NCI-H446 treated with DMSO at 0.1 percent for 48 hours (cell line): Measurements from ENCODE around the gene ARHGAP27.

ENCODE experiments used
- DNase-seq: peaks from one replicate; lab custom pipeline; 2025; lab: John Stamatoyannopoulos, UW

Gene ARHGAP27

DNA sequence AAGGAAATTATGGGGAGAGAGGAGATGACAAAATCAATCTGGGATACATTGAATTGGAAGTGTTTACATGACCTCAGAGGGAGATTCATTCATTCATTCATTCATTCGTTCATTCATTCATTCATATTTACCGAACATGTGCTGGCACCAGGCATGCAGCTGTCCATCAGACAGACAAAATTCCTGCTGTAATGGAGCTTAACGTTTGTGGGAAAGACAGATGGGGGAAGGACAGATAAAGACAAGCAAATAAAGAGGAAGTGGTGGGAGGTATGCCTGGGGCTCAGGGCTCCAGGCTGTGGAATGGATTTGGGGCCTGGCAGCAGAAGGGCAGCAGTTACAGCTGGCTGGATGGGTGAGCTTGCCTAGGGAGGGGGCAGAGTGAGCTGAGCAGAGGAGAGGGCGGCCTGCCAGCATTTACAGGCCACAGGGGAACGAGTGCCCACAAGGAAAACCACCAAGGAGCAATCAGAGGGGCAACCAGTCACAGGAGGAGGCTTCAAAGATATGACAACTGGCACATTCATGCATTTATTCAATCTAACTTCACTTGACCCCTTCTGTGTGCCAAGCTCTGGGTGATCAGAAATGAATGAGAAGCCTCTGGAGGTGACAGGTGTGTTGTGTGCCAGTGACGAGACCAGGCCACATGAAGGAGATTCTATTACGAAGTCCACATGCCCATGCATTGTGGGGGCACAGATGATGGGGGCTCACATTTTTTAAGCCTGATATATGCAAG, 48.5 kb downstream of the ARHGAP27 start:
- no peak for DNase-seq

DNA sequence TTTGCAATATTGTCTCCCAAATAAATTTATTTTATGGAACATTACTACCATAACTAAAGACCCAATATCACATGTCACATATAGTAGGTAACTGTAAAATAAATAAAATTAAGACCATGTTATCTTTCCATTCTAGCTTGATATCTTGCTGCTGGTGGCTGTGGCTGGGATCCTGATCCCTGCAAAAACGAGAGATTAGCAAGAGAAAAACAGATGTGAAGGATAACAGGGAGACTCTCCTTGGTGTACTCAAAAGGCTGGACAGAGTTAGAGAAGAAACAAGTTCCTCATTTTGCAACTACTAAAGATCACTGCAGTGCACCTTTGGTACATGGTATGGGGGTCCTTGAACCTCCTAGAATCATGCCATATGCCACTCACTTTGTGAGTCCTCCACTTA, 49.7 kb downstream of the ARHGAP27 start:
- no peak for DNase-seq

DNA sequence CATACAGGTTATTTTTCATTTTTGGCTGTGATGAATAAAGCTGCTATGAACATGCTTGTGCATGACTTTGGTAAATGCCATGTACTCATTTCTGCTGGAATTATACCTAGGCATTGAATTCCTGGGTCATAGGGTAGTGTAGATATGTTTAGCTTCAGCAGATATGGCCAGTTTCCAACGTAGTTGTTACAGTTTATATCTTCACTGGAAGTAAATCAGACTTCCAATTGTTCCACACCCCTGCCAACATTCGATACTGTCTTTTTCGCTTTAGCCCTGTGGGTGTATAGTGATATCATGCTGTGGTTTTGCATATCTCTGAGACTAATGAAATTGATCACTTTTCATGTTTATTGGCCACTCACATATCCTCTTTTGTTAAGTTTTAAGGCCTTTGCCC, 50.4 kb downstream of the ARHGAP27 start:
- no peak for DNase-seq

DNA sequence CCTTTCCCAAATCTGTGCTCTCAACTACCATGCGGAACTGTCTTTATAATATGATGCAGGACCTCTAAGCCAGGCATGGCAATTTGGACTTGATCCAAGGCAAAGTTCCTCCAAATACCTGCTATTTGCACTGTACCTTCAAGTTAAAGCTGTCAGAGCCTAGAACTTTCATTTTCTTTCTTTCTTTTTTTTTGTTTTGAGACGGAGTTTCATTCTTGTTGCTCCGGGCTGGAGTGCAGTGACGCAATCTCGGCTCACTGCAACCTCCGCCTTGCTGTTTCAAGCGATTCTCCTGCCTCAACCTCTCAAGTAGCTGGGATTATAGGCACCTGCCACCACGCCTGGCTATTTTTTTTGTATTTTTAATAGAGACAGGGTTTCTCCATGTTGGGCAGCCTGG, 51.7 kb downstream of the ARHGAP27 start:
- DNase-seq: no peak

DNA sequence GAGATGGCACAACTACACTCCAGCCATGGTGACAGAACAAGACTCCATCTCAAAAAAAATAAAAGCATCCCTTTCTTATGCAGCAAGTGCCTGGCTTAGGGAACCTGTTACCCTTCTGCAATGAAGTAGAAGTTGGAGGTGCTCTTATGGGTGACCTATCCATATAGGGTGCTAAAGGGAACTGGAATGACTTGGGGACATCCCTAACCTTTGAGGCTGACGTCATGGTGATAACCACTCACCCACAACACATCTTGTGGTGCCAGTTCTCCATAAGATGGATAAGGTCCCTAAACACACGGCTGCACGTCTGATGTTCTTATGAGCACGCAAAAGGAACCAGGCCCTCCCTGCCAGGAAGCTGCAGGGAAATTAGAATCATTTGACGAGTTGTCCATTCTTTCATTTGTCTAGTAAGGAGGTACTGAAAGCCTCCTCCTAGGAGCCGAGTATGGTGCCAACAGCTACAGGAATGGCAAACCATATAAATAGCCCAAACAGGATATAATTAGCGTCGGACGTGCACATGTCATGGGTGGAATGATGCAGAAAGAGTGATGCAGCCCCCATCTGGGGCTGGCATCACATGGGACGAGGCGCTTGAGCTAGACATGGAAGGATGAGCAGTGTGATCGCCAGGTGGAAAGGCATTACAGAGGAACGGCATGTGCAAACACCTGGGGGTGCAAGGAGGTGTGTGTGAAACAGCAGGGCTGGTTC, 52.5 kb downstream of the ARHGAP27 start:
- no peak for DNase-seq

DNA sequence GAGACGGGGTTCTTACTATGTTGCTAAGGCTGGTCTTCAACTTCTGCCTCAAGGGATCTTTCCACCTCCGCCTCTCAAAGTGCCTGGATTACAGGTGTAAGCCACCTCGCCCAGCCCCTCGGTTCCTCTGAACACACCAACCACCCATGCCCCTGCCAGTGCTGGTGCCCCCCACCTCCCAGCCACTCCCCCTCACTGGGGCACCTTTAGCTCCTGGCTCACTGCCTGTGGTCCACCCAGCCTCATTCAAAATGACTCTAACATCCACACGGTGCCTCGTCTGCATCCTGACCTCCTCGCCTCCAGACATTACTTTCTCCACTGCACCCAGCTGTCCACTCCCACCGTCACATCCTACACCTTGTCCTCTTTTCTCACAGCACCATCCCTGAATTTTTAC, 55.3 kb downstream of the ARHGAP27 start:
- DNase-seq: no peak

DNA sequence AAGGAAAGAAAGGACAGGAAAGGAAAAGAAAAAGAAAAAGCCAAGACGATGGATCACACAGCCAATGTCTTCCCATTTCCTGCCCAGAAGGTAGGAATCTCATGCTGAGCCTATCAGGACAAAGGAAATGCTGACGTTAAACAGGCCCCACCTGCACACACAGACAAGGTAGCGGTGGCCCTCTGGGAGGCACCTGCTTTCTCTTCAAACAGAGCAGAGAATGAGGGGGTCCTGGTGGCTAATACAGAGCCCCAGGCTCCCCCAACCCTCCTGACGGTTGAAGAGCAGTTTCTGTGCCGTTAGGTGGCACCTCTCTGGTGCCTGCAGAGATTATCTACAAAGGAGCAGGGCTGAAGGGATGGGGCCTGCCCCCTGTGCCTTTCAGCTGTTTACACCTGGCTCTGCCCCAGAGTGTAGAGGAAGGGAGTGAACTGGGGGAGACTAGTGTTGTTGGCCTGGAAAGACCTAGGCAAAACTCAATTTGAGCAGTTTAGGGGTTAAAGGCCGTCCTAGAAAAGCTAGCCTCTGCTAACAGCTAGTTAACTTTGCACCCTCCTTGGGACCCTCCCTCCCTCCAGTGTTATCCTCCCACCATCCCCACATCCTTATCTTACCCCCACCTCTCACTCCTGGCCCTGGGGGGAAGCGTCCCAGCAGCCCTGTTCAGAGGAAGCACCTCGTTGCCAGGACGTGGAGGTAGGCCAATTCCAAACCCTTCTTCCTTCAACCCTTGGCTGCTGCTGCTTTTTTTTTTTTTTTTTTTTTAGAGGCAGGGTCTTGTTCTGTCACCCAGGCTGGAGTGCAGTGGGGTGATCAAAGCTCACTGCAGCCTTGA, 56.3 kb downstream of the ARHGAP27 start:
- DNase-seq: no peak

DNA sequence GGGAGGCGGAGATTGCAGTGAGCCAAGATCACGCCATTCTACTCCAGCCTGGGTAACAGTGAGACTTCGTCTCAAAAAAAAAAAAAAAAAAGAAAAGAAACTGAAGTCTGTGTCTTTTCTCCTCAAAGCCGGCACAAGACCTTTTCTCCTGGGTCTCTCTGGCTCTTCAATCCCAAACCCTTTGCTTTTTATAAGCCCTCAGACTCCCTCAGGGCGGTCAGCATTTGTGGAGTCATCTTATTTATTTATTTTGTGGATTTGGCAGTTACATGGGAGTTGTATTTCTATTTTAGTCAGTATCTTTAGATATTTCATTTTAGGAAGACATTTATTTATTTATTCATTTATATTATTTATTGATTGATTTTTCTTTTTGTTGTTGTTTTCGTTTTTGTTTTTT, 58.2 kb downstream of the ARHGAP27 start:
- no peak for DNase-seq

DNA sequence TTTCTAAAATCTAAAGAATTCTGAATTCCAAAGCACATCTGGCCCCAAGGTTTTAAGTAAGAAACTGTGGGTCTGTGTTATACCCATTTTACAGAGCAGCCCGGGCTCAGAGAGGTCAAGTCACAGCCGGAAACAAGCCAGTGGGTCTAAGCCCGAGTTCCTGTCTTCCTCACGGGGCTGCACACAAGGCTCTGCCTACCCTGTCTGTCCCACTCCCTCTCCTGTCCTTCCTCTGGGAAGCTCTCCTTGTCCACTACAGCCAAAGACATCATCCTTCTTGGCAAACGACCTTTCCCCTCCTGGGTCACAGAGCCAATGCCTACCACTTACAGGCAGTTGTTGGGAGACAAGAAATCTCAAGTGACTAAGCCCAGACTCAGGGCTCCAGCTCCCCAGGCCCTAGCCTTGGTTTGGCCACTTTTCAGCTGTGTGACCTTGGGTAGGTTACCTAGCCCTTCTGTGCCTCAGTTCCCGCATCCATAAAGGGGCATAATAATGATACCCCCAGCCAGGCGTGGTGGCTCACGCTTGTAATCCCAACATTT, 60.3 kb downstream of the ARHGAP27 start:
- no peak for DNase-seq

DNA sequence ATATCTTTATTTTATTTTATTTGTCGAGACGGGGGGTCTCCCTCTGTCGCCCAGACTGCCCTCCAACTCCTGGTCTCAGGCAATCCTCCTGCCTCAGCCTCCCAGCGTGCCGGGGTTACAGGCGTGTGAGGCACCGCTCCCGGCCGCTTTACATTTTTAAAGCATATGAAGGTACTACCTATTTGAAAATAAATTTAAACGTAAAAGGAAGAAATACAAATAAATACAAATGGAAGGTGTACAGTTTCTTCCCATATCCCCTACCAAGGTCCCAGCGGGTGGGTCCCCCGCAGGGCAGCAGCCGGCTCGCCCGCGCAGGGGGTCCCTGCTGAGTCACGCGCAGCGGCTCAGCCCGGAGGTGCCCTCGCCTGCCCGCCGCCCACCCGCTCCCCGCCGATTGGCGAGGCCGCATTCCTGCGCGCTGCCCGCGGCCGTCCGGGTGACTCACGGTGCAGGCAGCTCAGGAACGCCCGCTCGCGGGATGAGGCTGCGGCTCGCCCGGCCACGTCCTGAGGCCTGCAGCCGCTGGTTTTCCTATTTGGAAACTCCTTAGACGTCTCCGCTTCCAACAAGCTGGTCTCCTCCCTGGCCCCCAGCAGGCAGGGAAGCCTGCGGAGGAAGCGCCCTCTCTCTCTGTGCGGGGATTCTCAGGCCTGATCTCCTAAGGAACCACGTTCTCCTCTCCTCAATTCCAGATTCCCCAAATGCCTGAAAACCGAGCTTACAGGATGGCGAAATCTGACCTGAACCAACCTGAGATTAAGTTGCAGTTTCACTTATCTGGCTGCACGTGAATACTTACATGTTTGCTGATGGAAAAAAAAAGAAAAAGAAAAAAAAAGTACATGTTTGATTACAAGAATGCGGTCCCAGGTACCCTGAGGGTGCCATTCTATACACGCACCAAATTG, 61.0 kb downstream of the ARHGAP27 start:
- no peak for DNase-seq

DNA sequence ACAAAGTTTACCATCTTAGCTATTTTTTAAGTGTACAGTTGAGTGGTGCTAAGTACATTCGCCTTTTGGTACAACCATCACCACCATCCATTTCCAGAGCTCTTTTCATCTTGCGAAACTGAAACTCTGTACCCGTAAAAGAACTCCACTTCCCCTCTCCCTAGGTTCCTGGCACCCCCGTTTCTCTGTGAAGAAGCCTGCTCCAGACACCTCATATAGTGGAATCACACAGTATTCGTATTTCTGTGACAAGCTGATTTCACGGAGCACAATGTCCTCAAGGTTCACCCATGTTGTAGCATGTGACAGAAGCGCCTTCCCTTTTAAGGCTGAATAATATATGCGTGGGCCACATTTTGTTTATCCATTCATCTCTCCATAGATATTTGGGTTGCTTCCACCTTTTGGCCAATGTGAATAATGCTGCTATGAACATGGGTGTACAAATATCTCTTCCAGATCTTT, 61.7 kb downstream of the ARHGAP27 start:
- DNase-seq: no peak

DNA sequence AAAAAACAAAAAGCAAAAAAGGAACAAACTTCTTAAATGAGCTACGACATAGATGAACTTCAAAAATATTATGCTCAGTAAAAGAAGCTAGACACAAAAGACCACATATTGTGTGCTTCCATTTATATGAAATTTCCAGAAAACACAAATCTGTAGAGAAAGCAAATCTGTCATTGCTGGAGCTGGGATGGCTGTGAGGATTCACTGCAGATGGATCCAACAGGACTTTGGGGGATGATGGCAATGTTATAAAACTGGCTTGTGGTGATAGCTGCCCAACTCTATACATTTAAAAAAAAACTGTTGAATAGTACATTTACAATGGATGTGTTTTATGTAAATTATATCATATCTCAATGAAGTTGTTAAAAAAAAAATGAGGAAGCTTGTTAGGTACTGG, 63.2 kb downstream of the ARHGAP27 start:
- no peak for DNase-seq

DNA sequence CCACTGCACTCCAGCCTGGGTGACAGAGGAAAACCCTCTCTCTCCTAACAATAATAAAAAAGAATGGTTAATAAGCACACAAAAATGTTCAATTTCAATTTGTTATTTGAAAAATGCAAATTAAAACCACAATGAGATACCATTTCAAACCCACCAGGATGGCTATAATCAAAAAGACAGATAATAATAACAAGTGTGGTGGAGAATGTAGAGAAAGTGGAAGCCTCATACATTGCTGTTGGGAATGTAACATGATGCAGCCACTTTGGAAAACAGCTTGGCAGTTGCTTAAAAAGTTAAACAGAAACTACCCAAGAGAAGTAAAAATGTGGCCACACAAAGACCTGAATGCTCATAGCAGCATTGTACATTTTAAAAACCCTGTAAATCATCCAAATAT, 64.0 kb downstream of the ARHGAP27 start:
- no peak for DNase-seq

DNA sequence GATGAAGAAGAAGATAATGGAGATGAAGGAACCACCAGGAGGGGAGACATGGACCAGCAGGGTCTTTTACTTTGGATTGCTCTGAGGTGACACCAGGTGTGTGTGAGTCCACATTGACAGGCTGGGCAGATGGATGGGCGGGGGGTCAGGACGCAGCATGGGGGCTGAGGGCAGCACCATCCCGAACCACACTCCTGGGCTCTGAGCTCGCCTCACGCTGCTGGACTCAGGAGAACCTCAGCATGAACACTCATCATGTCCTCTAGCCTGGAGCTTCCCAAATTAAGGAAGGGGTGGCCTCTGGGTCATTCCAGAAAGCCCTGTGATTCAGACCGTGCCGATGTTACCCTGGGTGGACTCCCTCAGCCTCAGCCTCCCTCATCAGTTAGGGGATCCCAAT, 65.5 kb downstream of the ARHGAP27 start:
- DNase-seq: no peak

DNA sequence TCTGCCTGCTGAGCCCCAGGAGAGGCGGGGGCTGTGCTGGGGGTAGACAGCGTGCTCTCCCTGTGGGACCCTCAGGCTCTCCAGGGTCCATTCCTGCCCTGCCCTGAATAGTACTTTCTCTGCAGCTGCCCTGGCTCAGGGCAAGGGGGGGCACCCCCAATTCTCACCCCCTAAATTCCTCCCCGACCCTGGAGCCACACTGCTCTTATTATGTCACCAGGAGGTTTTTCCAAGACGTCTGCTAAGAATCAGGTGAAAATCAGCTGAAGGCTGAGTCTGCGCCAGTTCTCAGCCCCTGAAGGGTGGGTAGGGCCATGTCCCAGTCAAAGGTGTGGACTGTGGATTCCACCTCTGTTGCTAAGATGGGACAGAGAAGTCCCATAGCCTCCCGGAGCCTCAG, 66.0 kb downstream of the ARHGAP27 start:
- no peak for DNase-seq

DNA sequence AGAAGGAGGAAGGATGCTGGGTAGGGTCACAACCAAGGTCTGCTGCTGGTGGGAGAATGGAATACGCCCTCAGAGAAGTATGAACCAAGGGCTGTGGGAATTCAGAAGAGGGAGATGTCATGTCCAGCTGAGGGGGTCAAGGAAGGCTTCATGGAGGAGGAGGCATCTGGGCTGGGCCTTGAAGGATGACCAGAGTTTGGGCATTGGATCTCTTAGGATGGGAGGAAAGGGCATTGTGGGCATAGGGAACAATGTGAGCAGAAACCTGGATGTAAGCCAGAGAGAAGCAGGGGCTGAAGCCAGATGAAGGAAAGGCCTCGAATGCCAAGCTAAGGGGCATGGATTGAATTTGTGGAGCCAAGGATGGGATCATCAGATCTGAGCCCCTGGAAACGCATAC, 66.6 kb downstream of the ARHGAP27 start:
- DNase-seq: no peak

DNA sequence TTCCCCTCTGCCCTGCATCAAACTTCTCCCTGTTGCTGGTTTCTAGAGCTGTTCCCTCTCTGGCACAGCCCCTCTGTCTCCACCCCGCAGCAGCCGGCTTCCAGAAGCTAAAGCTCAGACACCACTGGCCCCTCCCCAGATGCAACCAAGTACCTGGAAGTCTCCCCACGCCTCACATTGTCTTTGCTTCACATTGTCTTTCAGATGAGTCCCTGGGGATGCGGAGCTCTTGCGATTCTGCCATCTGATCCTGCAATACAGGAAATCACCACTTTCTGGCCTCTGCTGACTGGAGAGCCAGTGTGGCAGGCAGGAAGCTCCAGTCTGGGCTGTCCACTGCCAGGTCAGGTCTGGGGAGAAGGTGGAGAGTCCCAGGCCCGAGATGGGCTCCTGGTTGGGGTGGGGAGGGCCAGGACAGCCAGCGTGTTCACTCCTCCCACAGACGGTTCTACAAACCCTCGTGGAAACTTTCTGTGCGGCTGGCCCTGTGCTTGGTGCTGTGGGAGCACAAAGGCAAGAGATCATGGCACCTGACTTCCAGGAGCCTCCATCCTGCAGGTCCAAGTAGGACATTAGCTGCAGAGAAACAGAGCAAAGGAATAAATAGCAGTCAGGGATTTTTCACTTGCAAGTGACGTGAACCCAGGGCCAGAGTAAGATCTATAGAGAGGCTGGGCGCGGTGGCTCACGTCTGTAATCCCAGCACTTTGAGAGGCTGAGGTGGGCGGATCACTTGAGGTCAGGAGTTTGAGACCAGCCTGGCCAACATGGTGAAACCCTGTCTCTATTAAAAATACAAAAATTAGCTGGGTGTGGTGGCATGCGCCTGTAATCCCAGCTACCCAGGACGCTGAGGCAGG, 67.9 kb downstream of the ARHGAP27 start:
- DNase-seq: no peak

DNA sequence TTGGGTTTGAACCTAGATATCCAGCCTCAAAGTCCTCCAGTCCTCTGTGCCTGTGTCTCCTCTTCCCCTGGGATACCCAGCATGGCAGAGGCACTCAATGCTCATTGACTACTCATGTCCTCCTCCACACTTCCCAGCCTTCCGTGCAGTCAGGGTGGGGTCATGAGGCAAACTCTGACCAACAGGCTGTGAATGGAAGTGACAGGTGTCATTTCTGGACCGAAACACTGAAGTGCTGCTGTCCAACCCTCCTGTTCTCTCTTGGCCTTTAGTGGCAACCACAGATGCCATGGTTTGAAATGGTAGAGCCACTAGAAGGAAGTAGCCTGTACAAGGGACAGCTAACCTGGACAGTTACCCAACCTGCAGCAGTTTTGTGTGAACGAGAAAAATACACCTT, 69.2 kb downstream of the ARHGAP27 start:
- no peak for DNase-seq

DNA sequence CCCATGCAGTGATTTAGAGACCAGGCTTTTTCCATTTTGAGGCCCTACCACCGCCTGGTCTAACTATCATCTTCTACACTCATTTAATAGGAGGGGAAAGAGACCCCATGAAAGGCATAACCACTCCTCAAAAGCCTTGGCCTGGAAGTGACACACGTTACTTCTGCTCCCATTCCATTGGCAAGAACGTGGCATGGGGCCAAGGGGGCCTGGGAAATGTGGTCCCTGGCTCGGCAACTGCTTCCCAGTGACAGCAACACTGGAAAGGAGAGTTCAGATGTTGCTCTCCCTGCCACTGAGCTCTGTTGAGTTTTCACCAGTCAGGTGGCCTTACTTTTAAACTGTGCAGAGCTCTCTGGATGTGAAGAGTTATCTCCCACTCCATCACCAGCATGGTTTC, 70.7 kb downstream of the ARHGAP27 start:
- no peak for DNase-seq

DNA sequence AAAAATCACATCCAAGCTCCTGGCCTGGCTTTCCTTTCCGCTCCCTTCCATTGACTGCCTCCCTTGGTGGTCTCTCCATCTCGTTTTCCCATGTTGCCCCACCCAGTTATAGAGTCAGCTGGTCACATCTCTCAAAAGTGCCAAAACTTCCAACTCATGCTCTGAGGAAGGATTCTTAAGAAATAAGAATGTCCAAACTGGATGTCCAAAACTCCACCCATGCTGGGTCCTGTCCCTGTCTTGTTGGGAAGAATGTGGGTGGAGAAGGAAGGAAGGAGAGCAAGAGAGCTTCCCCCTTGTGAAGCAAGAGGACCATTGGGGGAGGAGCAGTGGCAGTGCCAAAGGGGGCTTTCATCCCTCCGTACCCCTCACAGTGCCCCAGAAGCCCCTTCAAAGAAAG, 71.2 kb downstream of the ARHGAP27 start:
- DNase-seq: no peak
